Mesenchymal stem cell (in vitro differentiated cells and primary cell): ENCODE measurements around the gene PDZRN4.
A peak's percentile ranks its signal among the peaks of the same experiment; 100 is the strongest.

Experiments used
- DNase-seq: peaks from one replicate; pipeline ENCODE4 v3.0.0-alpha.2; 2013
- H2AFZ ChIP-seq: one replicate; pipeline ENCODE4 v1.6.1; 2013; ENCODE audit warnings: low read depth, mild to moderate bottlenecking, control low read depth, inconsistent platforms, low read length, moderate library complexity
- H2AK5ac ChIP-seq: 2 replicates; pipeline ENCODE4 v1.6.1; 2013; ENCODE audit warnings: low read length, moderate library complexity, mild to moderate bottlenecking, inconsistent platforms; ENCODE audit not compliant: severe bottlenecking
- H2BK120ac ChIP-seq: one replicate; pipeline ENCODE4 v1.6.1; 2013; ENCODE audit warnings: low read depth, mild to moderate bottlenecking, inconsistent platforms, low read length, moderate library complexity
- H2BK12ac ChIP-seq, 2 experiments: one replicate each; pipeline ENCODE4 v1.6.1; 2013; ENCODE audit warnings: inconsistent platforms in 2 of 2, low read length in 2 of 2, mild to moderate bottlenecking in 2 of 2, moderate library complexity in 2 of 2, control low read depth in 1 of 2
- H2BK15ac ChIP-seq: one replicate; pipeline ENCODE4 v1.6.1; 2013; ENCODE audit warnings: mild to moderate bottlenecking, low read depth, inconsistent platforms; ENCODE audit not compliant: poor library complexity, severe bottlenecking
- H2BK5ac ChIP-seq: 2 replicates; pipeline ENCODE4 v1.6.1; 2013; ENCODE audit warnings: low read depth, mild to moderate bottlenecking, low read length, control low read depth, inconsistent platforms; ENCODE audit not compliant: poor library complexity, severe bottlenecking
- H3K14ac ChIP-seq, 2 experiments: one replicate each; pipeline ENCODE4 v1.6.1; 2013; ENCODE audit warnings: inconsistent platforms in 2 of 2, low read length in 2 of 2, control low read depth in 1 of 2, mild to moderate bottlenecking in 1 of 2, moderate library complexity in 1 of 2
- H3K18ac ChIP-seq, 2 experiments: one replicate each; pipeline ENCODE4 v1.6.1; 2013; ENCODE audit warnings: inconsistent platforms in 2 of 2, low read length in 2 of 2, control low read depth in 1 of 2, low read depth in 1 of 2, mild to moderate bottlenecking in 1 of 2
- H3K23ac ChIP-seq, 2 experiments: one replicate each; pipeline ENCODE4 v1.6.1; 2013; ENCODE audit warnings: inconsistent platforms in 2 of 2, low read length in 2 of 2, mild to moderate bottlenecking in 2 of 2, moderate library complexity in 2 of 2, control low read depth in 1 of 2
- H3K27ac ChIP-seq: 2 replicates; pipeline ENCODE4 v1.5.1; 2013; ENCODE audit warnings: mild to moderate bottlenecking, moderate library complexity, low read length, control low read depth, inconsistent platforms; ENCODE audit not compliant: poor library complexity, severe bottlenecking
- H3K27me3 ChIP-seq, 2 experiments: 2 replicates each; pipeline versions ENCODE4 v1.6.1 to v1.7.0; 2013; ENCODE audit warnings: low read length in 2 of 2, mild to moderate bottlenecking in 2 of 2, moderate library complexity in 2 of 2, control low read depth in 1 of 2, inconsistent platforms in 1 of 2; ENCODE audit not compliant: control insufficient read depth in 1 of 2, insufficient read depth in 1 of 2
- H3K36me3 ChIP-seq, 2 experiments: 2 replicates each; pipeline versions ENCODE4 v1.6.1 to v1.7.0; 2013; ENCODE audit warnings: low read length in 2 of 2, control low read depth in 1 of 2, inconsistent platforms in 1 of 2, low read depth in 1 of 2, mild to moderate bottlenecking in 1 of 2; ENCODE audit not compliant: insufficient read depth in 2 of 2, control insufficient read depth in 1 of 2
- H3K4ac ChIP-seq, 2 experiments: one replicate each; pipeline ENCODE4 v1.6.1; 2013; ENCODE audit warnings: inconsistent platforms in 2 of 2, low read length in 2 of 2, mild to moderate bottlenecking in 2 of 2, moderate library complexity in 2 of 2, control low read depth in 1 of 2, low read depth in 1 of 2
- H3K4me1 ChIP-seq: 2 replicates; pipeline ENCODE4 v1.6.1; 2013; ENCODE audit warnings: low read depth, low read length, control low read depth; ENCODE audit not compliant: control insufficient read depth, insufficient read depth
- H3K4me2 ChIP-seq: 2 replicates; pipeline ENCODE4 v1.6.1; 2013; ENCODE audit warnings: low read length, mild to moderate bottlenecking, inconsistent platforms; ENCODE audit not compliant: poor library complexity, severe bottlenecking
- H3K4me3 ChIP-seq, 2 experiments: 2 replicates each; pipeline versions ENCODE4 v1.5.1 to v1.7.0; 2013; ENCODE audit warnings: low read length in 2 of 2, mild to moderate bottlenecking in 2 of 2, control low read depth in 1 of 2, low read depth in 1 of 2; ENCODE audit not compliant: insufficient read depth in 1 of 2
- H3K79me1 ChIP-seq: replicated peaks from 2 replicates; pipeline ENCODE4 v1.6.1; 2013; ENCODE audit warnings: mild to moderate bottlenecking, control low read depth, low read length, inconsistent platforms; ENCODE audit not compliant: poor library complexity, severe bottlenecking
- H3K9ac ChIP-seq: 2 replicates; pipeline ENCODE4 v1.7.0; 2013; ENCODE audit warnings: mild to moderate bottlenecking, low read length, moderate library complexity
- H3K9me3 ChIP-seq: 2 replicates; pipeline ENCODE4 v1.7.0; 2013; ENCODE audit warnings: mild to moderate bottlenecking, low read length; ENCODE audit not compliant: control insufficient read depth
- H4K8ac ChIP-seq: one replicate; pipeline ENCODE4 v1.6.1; 2013; ENCODE audit warnings: inconsistent platforms, mild to moderate bottlenecking, low read length, moderate library complexity
- H4K91ac ChIP-seq: one replicate; pipeline ENCODE4 v1.6.1; 2013; ENCODE audit warnings: mild to moderate bottlenecking, low read length, inconsistent platforms
- WGBS: methylation state at CpG from one replicate; pipeline ENCODE4 v1.1.7; 2013; ENCODE audit warnings: mixed read lengths; 5-methylcytosine and 5-hydroxymethylcytosine counted together

Gene PDZRN4

DNA sequence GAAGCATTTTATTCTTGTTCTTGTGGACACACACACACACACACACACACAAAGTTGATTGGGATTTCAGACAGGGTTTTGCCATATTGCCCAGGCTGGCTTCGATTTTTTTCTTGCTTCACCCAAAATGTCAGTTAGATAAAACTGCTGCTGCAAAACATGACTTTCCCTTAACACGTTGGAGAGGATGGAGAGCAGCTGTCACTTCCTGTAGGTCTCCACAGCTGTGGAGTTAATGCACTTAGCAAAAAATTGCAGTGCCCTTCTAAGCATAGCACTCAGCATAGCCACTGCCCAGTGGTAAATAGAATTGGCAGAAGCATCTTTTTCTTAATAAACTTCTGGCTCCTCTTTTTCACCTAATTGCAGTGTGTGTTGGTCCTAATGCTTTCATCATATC lies 54.5 kb downstream of the PDZRN4 start:
- H3K9me3 ChIP-seq: no peaks in the 10 kb centered on the region
- H3K4me3 ChIP-seq: no peak overlapping the region
- no peak overlapping the region for H3K4me2 ChIP-seq
- no peak overlapping the region for H2BK15ac ChIP-seq
- no peak overlapping the region for H2AK5ac ChIP-seq
- no peaks in the 10 kb centered on the region for H3K36me3 ChIP-seq
- no peak overlapping the region for H2BK120ac ChIP-seq
- DNase-seq: peak; percentile 11
- H3K18ac ChIP-seq: no peak overlapping the region
- no peak overlapping the region for H4K8ac ChIP-seq
- H2AFZ ChIP-seq: no peak overlapping the region
- H2BK5ac ChIP-seq: no peak overlapping the region
- no peaks in the 10 kb centered on the region for H3K27me3 ChIP-seq
- no peak overlapping the region for H3K27ac ChIP-seq
- H3K9ac ChIP-seq: no peak overlapping the region
- no peaks in the 10 kb centered on the region for H3K4me1 ChIP-seq
- no peak overlapping the region for H3K14ac ChIP-seq
- H3K79me1 ChIP-seq: no peaks in the 10 kb centered on the region
- WGBS: 27% methylated on average over 2 of the region's 2 CpGs
- no peak overlapping the region for H3K4ac ChIP-seq
- no peak overlapping the region for H3K23ac ChIP-seq
- H4K91ac ChIP-seq: no peak overlapping the region
- H2BK12ac ChIP-seq: no peak overlapping the region

DNA sequence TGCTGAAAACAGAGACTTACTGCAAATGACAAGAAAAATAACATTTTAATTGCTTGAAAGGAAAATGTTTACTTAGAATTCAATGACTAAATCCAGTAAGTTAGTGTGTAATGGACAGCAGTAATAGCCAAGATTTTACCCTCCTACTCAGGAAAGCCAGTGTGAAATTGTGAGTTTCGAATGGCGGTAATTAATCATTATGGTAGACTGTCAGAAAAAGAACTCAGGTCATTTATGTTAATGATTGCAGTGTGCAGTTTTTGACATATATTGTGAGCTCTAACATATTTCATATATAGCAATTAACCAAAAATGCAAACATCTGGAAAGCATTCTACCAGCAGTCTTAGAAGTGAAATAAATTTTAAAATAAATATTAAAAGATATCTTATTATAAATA lies 60.3 kb downstream of the PDZRN4 start:
- Histone ChIP-seq H2BK5ac (no peak overlapping the region), H3K4me2 (no peak overlapping the region), H3K18ac (no peak overlapping the region), H3K9me3 (no peaks in the 10 kb centered on the region), H4K8ac (no peak overlapping the region), H2AK5ac (no peak overlapping the region), H3K9ac (no peak overlapping the region), H4K91ac (no peak overlapping the region), H3K27ac (no peak overlapping the region), H2BK15ac (no peak overlapping the region), H3K79me1 (no peaks in the 10 kb centered on the region), H2BK12ac (no peak overlapping the region), H3K4me3 (no peak overlapping the region), H3K23ac (no peak overlapping the region), H2AFZ (no peak overlapping the region), H3K27me3 (no peaks in the 10 kb centered on the region), H2BK120ac (no peak overlapping the region), H3K4me1 (no peaks in the 10 kb centered on the region), H3K36me3 (no peaks in the 10 kb centered on the region), H3K4ac (no peak overlapping the region), H3K14ac (no peak overlapping the region)
- no peak for DNase-seq
- 100% methylated on average over 1 of the region's 2 CpGs for WGBS

DNA sequence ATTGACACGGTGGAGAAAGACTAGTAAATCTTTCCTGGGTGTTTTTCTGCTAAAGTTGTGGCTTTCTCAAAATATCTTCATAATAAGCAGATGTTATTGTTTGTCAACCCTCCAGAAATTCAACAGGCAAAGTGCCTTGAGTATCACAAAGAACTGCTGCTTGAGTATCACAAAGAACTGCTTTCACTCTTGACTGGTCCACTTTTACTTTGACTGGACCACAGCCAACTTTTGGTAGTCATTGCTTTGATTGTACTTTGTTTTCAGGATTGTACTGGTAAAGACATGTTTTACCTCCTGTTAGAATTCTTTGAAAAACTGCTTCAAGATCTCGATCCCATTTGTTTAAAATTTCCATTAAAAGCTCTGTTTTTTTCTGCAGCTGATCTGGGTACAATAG lies 62.6 kb downstream of the PDZRN4 start:
- Histone ChIP-seq H2BK120ac (no peak overlapping the region), H3K4ac (no peak overlapping the region), H3K18ac (no peak overlapping the region), H3K4me2 (no peak overlapping the region), H3K9me3 (no peaks in the 10 kb centered on the region), H2AFZ (no peak overlapping the region), H3K23ac (no peak overlapping the region), H4K8ac (no peak overlapping the region), H3K36me3 (no peaks in the 10 kb centered on the region), H3K14ac (no peak overlapping the region), H2BK12ac (no peak overlapping the region), H3K9ac (no peak overlapping the region), H2BK15ac (no peak overlapping the region), H3K79me1 (no peaks in the 10 kb centered on the region), H4K91ac (no peak overlapping the region), H3K4me1 (no peaks in the 10 kb centered on the region), H2AK5ac (no peak overlapping the region), H3K4me3 (peak overlapping the region in 1 of 2 experiments; percentile 46), H2BK5ac (no peak overlapping the region), H3K27me3 (no peaks in the 10 kb centered on the region), H3K27ac (no peak overlapping the region)
- WGBS: 80% methylated on average over 1 of the region's 2 CpGs
- DNase-seq: no peak

DNA sequence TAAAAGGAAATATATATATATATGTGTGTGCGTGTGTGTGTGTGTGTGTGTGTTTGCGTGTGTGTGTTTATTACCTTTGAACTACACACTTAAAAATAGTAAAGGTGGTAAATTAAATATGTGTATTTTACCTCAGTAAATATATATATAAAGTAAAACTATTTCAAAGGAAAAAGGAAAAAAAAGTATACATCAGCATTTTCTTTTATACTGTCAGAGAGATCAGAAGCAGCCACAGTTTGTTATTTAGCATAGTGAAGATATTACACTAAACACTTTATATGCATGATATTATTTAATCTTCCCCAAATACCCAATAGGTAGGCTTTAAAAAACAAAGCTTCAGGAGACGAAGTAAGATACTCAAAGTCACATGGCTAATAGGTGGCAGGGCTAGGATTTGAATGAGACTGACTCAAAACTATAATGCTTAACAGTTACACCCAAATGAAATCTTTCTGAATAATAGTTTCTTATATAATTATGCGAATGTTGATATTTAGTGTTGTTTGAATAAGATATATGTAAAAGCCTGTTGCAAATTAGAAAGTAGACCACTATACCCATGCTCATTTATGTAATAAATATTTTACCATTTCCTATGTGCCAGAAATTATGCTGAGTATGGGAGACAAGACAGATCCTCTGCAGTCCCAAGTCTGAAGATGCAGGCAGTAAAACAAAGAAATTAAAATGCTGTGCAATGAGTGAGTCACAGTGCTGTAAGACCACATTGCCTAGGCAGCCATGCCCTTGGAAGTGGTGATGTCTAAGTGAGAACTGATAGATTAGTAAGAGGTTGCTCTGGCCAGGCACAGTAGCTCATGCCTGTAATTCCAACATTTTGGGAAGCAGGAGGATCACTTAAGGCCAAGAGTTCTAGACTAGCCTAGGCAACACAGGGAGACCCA lies 66.1 kb downstream of the PDZRN4 start:
- Histone ChIP-seq H3K14ac (no peak overlapping the region), H3K27me3 (peaks cover 0 to 4% of the 10 kb centered on the region in 2 experiments), H3K9me3 (no peaks in the 10 kb centered on the region), H2BK120ac (no peak overlapping the region), H3K4me3 (no peak overlapping the region), H4K91ac (no peak overlapping the region), H2BK15ac (no peak overlapping the region), H4K8ac (no peak overlapping the region), H3K4me2 (no peak overlapping the region), H2BK5ac (no peak overlapping the region), H3K79me1 (no peaks in the 10 kb centered on the region), H2AFZ (no peak overlapping the region), H3K23ac (no peak overlapping the region), H3K18ac (no peak overlapping the region), H3K36me3 (no peaks in the 10 kb centered on the region), H2BK12ac (no peak overlapping the region), H3K9ac (no peak overlapping the region), H3K4me1 (no peaks in the 10 kb centered on the region), H3K27ac (no peak overlapping the region), H2AK5ac (no peak overlapping the region), H3K4ac (no peak overlapping the region)
- peak; percentile 7 for DNase-seq
- WGBS: no CpG with 5 or more reads among the region's 4 CpGs
